ENCODE measurements around the gene PDZK1IP1.
A peak's percentile ranks its signal among the peaks of the same experiment; 100 is the strongest.
"Not testable (repeated sequence)": the region's sequence is repeated elsewhere in the genome, so short reads cannot be mapped to it uniquely, and the experiment has no call there.

PDZK1IP1 gene

DNA sequence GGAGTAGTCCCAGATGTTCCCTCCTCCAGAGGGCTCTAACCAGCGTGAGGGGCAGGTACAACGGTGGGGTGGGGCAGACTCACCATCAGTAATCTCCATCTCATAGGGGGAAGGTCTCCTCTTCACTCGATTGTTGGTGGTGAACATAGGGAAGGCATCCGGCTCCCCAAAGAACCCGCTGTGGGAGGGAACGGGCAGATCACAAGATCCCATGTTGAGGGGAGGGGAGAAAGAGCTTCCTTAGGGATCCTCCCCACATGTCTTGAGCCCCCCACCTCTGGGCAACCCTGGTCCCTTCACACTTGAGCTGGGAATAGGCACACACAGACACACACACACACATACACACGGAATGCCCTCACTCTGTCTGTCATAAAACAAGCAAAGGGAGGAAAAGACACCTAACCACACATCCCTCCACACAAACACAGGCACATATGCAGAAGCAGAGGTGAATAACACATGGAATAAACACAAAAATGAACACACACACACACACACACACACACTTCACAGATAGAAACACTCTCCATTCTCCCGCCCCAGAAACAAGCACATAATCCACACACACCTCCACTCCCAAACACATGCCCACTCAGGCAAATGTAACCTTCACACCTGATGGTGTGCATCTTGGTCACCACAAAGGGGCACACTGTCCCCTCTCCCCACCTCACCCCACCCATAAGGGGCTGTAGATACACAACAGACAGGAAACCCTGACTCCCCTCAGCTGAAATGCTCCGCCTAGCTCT lies 34.3 kb upstream of the PDZK1IP1 start:
- DNase-seq (ENCODE audit: low read depth): no peak

DNA sequence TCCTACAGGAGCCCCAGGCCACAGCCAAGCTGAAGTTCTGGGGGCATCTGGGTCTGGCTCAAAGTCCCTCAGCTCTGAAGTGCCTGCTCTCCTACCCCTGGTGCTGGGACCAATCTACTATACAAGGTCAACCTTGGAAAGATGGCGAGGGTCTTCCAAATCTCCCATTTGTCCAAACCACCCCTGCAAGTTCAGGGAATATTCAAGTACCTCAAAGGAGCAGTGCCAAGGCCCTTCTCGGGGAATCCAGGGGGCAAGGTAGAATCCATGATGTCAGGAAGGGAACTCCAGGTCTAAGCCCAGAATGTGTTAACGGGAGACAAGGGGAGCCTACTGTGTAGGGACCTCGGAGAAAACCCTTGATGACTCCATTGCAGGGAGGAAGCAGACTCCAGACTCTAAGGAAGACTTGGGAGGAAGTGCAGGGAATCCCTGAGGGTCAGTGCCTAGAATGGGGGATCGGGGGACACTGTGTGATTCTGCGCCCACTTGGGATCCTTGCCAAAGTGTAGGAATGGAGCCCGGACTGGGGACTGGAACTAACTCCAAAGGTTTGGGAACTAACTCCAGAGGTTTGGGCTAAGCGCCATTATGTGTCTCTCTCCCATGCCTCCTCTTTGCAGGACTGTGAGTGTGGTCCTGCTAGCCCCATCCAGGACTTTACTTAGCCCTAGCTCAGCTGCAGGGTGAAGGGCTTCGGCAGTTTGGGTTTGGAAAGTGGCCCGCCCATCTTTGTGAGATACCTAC lies 33.5 kb upstream of the PDZK1IP1 start:
- DNase-seq (ENCODE audit: low read depth): no peak

DNA sequence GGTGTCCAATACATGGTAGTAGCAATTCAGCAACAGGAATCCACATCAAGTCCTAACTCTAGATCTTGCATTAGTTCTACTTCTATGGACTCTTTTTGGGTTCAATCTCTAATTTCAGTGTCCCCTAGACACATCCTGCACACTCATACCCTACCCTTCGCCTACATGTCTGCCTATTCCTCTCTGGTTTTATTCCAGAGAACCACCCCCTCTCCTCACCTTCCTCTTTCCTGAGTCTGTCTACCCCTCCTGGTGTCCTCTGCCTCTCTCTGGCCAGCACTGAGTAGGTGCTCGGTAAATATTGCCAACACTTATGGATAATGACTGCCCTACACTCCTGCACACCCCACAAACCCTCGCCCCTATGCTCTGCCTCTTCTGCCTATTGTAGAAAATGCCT lies 32.6 kb upstream of the PDZK1IP1 start:
- no peak for DNase-seq (ENCODE audit: low read depth)

DNA sequence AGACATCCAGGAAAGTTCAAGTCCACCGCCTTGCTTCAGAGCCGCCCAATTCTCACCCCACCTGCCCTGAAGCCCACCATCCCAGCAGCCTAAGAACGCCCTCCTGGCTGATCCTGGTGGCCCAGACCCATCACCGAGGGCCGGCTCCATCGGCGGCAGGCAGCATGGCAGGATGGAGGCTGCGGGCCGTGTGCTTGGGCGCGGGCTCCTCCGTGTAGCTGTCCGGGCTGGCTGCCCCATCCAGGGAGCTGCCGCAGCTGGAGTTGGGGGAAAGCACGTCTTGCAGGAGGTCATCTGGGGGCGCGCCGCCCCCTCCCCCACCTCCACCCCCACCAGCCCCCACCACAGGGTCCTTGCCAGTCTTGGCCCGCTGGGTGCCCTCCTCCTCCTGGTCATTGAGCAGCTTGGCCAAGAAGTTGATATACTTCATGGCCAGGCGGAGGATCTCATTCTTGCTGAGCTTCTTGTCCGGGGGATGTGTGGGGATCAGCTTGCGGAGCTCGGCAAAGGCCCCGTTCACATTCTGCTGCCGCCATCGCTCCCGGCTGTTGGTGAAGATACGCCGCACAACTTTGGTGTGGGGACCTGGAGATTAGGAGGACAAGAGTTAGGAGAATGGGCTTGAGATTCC lies 29.9 kb upstream of the PDZK1IP1 start:
- DNase-seq (ENCODE audit: low read depth): no peak

DNA sequence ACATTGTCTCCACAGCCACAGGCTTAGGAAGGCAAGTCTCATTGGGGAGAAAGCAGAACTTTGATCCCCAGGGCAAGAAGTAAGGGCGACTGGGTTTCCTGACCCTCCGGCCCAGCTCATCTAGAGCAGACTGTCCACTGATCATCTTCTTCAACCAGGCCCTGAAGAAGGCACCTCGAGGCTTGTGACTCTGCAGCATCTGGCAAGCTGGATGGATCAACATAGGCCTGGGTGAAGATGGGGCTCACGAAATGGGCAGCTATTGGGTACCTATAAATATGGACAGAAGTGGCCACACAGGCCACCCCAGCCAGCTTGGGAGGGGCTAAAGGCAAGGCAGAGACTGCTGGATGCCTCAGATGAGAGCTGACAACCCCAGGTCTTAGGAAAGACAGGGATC lies 29.2 kb upstream of the PDZK1IP1 start:
- no peak for DNase-seq (ENCODE audit: low read depth)

DNA sequence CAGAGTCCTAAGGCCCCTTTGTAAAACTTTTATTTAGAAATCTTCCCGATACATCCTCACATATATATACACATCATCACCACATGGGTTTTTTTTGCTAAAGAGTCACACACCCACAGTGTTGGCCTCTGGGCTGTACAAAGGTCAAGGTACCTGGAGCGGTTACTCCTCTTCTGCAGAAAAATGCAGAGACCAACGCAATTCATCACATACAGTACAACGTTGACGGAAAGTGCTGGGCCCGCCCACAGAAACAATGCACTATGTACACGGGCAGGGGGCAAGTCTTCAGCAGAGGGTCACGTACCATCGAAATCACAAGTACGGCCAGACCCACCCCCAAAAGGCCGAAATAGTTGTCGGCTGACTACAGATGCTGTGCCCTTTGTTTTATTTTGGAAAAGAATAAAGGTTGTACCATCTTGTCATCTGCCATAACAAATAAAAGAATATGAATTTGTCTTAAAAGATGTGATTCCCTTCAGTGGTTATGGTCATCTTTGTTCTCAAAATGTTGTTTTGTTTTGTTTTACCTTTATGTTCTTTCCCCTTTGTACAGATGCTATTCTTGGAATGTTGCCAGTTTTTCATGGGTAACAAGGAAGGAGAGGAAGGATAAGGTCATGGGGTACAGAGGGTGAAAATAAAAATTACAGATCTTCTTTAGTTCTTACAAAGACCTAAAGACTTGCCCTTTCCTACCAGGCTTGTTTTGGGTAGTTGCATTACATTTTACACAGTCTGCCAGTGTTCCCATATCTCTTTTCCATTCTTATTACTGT lies 26.6 kb upstream of the PDZK1IP1 start:
- no peak for DNase-seq (ENCODE audit: low read depth)

DNA sequence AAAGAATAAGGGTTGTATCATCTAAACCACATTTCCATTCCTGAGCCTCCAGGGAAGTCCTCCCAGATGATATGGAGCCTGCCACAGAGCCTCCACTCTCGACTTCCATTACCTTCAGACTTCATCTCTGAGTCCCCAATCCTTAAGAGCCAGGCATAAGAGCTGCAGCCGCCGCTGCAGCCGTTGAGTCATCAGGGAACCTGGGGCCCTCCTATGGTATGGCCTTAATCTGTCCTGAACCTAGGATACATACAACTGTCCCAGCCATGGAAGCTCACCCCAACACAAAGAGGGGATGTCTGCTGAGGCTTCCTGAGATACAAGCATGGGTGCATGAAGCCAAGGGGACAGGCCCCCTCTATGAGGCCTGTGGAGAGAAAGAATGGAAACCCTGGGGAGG lies 25.9 kb upstream of the PDZK1IP1 start:
- no peak for DNase-seq (ENCODE audit: low read depth)

DNA sequence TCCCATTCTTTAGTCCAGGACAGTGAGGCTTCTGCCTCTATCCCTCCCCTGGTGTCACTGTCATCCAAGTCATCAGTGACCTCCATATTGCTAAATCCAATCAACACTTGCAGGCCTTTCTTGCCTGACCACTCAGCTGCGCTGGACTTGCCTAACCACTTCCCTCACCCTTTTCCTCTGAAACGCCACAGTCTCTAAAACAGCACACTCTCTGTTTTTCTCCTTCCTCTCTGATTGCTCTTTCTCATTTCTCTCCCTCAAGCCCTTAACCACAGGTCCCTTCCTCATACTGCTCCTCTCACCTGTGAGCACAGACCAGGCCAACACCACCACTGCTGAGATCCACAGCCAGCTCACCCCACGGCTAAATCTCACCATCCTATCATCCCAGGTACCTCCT lies 24.7 kb upstream of the PDZK1IP1 start:
- no peak for DNase-seq (ENCODE audit: low read depth)

DNA sequence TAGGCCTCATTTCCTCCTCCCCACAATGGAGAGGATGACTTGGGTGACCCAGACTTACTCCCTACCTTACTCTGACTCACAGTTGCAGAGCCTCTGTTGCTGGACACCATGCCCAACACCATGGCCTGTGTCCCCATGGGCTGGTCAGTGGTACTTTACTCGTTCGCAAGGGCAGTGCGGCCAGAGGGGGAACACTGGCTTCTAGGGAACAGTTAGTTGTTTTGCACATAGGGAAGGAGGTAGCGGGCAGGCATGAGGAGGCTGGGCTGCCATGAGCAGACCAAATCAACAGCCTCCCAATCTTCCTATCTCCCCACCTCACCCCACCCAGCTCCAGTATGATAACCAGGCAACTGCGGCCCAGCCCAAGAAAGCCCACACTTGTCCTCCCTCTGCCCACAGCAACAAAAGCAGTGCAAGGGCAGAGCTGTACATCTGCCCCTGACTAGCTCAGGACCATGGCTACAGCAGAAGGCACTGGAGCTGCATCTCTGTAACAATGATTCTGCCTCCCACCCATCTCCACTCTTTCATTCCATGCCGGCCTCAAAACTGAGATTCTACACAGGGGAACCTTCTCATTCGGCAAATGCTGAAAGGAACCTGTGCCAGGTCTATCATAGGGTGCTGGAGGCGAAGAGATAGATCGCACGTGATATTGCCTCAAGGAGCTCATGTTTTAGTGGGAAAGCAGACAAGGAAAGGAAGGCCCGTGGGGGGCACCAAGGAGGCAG lies 23.6 kb upstream of the PDZK1IP1 start:
- DNase-seq (ENCODE audit: low read depth): no peak

DNA sequence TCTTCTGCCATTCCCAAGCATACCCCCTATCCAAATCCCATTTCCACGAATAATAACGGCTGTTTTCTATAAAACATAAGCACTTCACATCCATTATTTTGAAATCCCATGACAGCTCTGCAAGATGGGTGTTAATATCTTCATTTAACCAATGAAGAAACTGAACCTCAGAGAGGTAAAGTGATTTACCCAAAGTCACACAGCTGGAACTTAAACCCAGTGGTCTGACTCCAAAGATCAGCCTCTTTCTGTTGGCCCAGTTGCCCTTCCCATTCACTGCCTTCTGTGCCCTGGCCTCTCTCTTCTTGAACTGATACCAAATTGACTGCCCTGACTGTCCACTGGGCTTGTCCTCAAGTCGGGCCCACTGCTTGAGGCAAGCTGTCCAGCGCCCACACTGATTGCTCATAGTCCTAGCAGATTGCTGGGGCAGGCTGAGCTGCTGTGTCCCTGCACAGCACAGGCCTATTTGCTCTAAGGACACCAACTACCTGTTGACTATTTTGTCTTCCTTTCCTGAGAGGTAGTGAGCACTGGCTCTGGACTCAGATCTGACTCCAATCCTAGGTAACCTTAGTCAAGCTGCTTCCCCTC lies 22.9 kb upstream of the PDZK1IP1 start:
- no peak for DNase-seq (ENCODE audit: low read depth)

DNA sequence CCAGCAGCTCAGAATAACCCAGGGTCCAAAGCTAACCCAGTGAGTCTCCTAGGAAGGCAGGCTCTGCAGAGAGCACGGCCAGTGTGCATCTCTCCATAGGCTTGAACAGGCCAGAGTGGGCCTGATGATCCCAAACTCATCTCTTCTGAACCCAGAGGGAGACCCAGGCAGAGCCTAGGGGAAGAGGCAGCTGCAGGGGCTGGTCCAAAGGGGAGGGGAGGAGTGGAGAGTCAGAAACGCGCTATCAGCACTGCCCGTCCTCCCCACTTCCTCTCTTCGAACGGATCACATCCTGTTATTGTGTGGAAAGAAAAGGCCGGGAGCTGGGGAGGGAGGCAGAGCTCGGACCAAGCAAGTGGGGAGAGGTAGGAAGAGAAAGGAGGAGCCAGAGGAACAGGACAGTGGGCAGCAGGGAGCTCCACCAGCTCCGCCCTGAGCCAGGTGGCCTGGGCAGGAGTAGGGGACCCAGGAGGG lies 22.0 kb upstream of the PDZK1IP1 start:
- DNase-seq (ENCODE audit: low read depth): no peak

DNA sequence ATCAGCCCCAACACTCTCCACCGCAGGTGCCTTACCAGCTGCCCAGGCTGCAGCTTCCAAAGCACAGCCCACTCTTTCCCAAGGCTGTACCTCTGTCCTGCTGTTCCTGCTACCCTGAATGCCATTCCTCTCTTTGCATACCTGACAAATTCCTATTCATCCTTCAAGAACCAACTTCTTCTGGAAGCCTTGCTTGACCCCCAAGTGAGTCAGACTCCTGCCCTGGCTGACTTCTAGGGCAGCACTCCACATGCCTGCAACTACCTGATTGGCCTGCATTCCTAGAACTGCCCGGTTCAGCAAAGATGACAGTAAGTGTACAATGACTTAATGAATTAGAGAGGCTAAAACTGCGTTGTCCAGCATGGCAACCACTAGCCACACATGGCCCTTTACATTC lies 20.8 kb upstream of the PDZK1IP1 start:
- no peak for DNase-seq (ENCODE audit: low read depth)

DNA sequence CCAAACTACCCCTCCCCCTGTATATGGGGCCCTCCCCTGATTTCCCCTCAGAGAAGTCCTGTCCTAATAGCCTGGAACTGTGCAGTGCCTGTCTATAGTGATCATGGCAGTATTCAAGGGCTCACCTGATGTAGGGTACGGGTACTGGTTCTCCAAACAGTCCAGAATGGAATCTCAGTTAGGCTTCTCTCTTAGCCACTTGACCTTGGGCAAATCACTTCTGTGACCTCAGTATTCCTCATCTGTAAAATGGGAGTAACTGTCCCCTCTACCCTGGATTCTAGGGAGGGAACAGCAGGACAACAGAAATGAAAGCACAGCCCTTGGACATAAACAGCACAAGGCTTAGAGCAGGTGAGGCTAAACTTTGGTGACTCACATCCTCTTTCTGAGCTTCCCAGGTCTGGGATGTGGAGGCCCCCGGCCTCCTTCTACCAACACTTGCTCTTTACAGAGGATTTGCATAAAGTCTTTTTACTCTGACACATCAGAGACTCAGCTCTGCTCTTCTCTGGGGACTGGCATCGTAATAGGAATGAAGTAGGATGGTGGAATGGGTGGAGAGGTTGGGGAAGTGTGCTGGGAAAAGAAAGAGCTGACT lies 20.0 kb upstream of the PDZK1IP1 start:
- no peak for DNase-seq (ENCODE audit: low read depth)

DNA sequence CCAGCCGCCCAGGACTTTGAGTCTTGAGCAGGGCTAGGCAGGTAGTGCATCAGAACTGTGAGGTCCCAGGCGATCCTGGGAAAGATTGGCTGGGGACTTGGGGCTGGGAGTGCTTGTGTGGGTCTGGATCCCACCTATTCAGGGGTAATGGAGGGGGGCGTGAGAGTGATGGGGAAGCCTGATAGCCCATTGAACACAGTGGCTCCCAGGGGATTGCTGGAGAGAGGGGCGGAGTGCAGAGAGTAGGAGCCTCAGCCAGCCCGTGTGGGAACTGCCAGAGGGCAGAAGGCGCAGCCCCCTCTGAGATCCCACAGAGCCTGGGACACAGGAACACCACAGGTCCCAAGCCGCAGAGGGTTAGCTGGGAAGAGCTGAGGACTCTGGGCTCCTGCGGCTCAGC lies 19.3 kb upstream of the PDZK1IP1 start:
- no peak for DNase-seq (ENCODE audit: low read depth)

DNA sequence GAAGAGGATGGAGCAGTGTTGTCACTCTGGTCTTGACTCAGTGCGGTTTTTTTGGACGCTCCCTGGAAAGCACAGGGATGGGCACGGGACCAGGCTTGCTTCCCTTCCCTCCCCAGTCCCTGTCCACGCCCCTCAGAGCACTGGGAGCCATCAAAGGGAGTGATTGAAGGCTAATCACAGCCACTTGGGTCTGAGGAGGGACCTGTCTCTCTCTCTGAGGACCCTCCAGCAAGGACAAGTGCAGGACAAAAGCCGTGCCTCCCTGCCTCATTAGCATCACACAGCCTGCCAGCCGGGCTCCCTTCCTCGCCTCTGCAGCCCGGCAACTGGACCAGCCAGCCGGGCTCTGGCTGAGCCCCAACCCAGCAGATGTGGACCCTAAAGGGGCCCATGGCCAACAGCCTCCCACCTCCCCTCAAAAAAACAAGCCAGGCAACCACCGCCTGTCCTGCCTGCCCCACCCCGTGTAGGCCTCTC lies 18.6 kb upstream of the PDZK1IP1 start:
- DNase-seq (ENCODE audit: low read depth): no peak

DNA sequence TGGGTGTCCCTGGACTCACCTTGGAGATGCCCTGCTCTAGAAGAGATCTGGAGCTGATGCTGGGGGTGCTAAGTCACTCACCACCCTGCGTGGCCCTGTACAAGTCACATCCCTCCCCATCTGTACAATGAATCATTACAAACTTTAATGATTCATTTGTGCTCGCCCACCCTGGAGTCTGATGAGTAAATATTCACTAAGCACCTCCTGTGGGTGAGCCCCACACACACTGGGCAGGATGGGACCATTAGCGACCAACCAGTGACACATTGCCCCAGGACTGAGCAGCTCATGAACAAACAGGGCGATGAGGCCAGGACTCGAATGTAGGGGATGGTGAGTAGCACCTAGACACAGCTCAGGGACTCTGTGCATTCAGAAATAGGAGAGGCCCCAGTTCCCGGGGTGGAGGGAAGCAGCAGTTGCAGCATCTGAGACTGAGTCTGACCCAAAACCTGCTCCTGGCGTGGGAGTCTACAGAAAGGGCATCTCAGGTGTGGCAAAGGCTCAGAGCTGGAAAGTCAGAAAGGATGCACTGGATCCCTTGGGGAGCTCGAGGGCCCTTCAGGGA lies 18.1 kb upstream of the PDZK1IP1 start:
- DNase-seq (ENCODE audit: low read depth): no peak

DNA sequence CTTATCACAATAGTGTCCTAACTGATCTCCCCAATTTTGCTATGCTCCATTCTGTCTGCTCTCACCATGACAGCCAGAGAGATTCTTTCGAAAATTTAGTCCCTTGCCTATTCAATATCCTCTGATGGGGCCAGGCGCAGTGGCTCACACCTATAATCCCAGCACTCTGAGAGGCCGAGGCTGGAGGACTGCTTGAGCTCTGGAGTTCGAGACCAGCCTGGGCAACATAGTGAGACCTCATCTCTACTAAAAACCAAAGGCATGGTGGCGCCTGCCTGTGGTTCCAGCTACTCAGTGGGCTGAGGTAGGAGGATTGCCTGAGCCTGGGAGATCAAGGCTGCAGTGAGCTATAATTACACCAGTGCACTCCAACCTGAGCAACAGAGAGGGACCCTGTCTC lies 16.1 kb upstream of the PDZK1IP1 start:
- no peak for DNase-seq (ENCODE audit: low read depth)

DNA sequence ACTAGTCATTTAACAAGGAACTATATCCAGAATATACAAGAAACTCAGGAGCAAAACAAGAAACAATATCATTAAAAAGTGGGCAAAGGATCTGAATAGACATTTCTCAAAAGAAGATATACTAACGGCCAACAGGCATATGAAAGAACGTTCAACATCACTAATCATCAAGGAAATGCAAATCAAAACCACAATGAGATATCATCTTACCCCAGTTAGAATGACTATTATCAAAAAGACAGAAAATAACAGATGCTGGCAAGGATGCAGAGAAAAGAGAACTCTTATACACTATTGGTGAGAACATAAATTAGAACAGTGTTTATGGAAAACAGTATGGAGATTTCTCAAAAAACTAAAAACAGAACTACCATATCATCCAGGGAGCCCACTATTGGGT lies 13.7 kb upstream of the PDZK1IP1 start:
- not testable (repeated sequence) for DNase-seq (ENCODE audit: low read depth)

DNA sequence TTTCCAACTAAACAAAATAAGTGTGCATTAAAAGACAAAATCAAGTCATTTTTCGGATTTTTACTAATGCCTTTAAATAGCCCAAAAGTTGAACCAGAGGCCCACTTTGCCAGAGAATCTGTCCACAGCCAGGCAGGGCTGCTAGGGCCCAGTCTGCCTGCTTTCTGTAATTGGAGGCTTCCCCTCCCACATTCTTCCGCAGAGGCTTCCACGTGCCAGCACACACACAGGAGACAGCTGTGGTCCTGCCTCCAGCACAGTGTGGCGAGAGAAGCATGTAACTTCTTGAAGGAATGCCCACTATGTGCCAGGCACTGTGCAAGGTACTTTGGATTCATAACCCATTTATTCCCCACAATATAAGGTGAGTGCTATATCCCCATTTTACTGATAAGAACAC lies 11.3 kb upstream of the PDZK1IP1 start:
- peak; percentile 10 for DNase-seq (ENCODE audit: low read depth)

DNA sequence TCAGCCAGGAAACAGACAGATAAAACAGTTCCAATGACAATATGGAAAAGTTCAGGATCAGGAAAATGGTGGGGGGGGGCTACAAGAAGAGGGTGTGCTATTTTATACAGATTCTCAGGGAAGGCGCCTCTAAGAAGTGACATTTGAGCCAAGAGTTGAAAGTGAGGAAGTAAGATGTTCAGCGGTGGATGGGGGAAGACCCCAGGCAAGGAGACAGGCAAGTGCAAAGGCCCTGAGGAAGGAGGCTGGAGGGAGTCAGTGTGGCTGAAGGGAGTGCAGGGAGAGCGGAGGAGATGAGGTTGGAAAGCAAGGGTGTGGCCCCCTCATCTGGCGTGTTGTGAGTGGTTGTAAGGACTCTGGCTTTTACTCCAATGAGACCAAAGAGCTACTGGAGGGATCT lies 8.4 kb upstream of the PDZK1IP1 start:
- no peak for DNase-seq (ENCODE audit: low read depth)
